Cardiac fibroblast (primary cell): Measurements from ENCODE around the gene ZNF221.

Source experiments
- DNase-seq, 2 donors: peaks; one replicate each; pipeline versions ENCODE4 v3.0.0 to v3.0.0-alpha.2; 2010; ENCODE audit warnings: low read depth in 2 of 2
- H3K4me3 ChIP-seq, 2 donors: replicated peaks in 1 of 2; 1 replicate in 1 of 2; 2 replicates in 1 of 2; pipeline ENCODE4 v1.5.1; 2011; ENCODE audit warnings: low read depth in 2 of 2, low read length in 2 of 2, mild to moderate bottlenecking in 2 of 2, moderate library complexity in 1 of 2
- CTCF ChIP-seq: IDR thresholded peaks from one replicate; pipeline ENCODE4 v1.5.1; 2011; ENCODE audit warnings: low read depth, mild to moderate bottlenecking, low read length, inconsistent platforms

ZNF221 gene

GRCh38 chr19:44007473-44007872 is 56.4 kb downstream of the ZNF221 start:
- no peak for TF ChIP-seq CTCF
- no peak overlapping the region for H3K4me3 ChIP-seq
- DNase-seq = no peak

DNA sequence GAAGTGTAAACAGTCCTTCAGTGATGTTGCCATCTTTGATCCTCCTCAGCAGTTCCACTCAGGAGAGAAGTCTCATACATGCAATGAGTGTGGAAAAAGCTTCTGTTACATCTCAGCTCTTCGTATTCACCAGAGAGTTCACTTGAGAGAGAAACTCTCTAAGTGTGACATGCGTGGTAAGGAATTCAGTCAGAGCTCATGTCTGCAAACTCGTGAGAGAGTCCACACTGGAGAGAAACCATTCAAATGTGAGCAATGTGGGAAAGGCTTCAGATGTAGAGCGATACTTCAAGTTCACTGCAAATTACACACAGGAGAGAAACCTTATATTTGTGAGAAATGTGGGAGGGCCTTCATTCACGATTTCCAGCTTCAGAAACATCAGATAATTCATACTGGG is 59.4 kb downstream of the ZNF221 start:
- no peak for TF ChIP-seq CTCF
- H3K4me3 ChIP-seq = no peak overlapping the region
- no peak for DNase-seq
